H1 (cell line): ENCODE data around the gene PTCD3. TPM values are rescaled to one million over a fixed set of nuclear protein-coding genes. Genes with fewer than 3 reads are reported as not detected.

Experiments
- CTCF ChIA-PET: fragments of 300-600 bp; sonication (Branson Sonifier 250); formaldehyde crosslinking; loops from one replicate; lab custom pipeline; 2021; ENCODE audit not compliant: partially characterized antibody; lab: Charles Lee
- POLR2A ChIA-PET: fragments of 300-600 bp; sonication (Branson Sonifier 250); formaldehyde crosslinking; loops from one replicate; lab custom pipeline; 2021; ENCODE audit warnings: inconsistent platforms; ENCODE audit not compliant: partially characterized antibody; lab: Charles Lee
- DNase-seq, 2 experiments: peaks; one replicate each; pipeline versions ENCODE4 v3.0.0 to v3.0.0-alpha.2; 2010 to 2022; ENCODE audit warnings: low spot score in 2 of 2, low read depth in 1 of 2, mixed read lengths in 1 of 2
- FAIRE-seq: peaks from 2 replicates; lab custom pipeline; 2011; peaks lifted over from hg19 to GRCh38; lab: Jason Lieb, UNC
- H2AFZ ChIP-seq: 2 replicates; pipeline ENCODE4 v1.8.1; 2012; ENCODE audit warnings: low read length, inconsistent platforms
- H2AK5ac ChIP-seq: 2 replicates; pipeline ENCODE4 v1.6.1; 2013; ENCODE audit warnings: low read depth, low read length
- H2BK120ac ChIP-seq: replicated peaks from 2 replicates; pipeline ENCODE3; 2013; ENCODE audit warnings: low read depth, low read length, inconsistent platforms
- H2BK12ac ChIP-seq: 2 replicates; pipeline ENCODE4 v1.6.1; 2013; ENCODE audit warnings: low read depth, low read length
- H2BK15ac ChIP-seq: 2 replicates; pipeline ENCODE4 v1.6.1; 2013; ENCODE audit warnings: low read length
- H2BK20ac ChIP-seq: 2 replicates; pipeline ENCODE4 v1.6.1; 2013; ENCODE audit warnings: low read length
- H2BK5ac ChIP-seq: 2 replicates; pipeline ENCODE4 v1.6.1; 2013; ENCODE audit warnings: low read depth, low read length
- H3K14ac ChIP-seq: 2 replicates; pipeline ENCODE4 v1.6.1; 2013; ENCODE audit warnings: inconsistent platforms; ENCODE audit not compliant: insufficient read length
- H3K18ac ChIP-seq: 2 replicates; pipeline ENCODE4 v1.6.1; 2013; ENCODE audit warnings: low read length; ENCODE audit errors: extremely low read depth
- H3K23ac ChIP-seq: 2 replicates; pipeline ENCODE4 v1.6.1; 2013; ENCODE audit warnings: inconsistent platforms; ENCODE audit not compliant: insufficient read length
- H3K23me2 ChIP-seq: 2 replicates; pipeline ENCODE4 v1.6.1; 2013; ENCODE audit warnings: low read depth, low read length
- H3K27ac ChIP-seq: 2 replicates; pipeline ENCODE4 v1.6.1; 2011; ENCODE audit warnings: low read depth, low read length, inconsistent platforms
- H3K27me3 ChIP-seq, 4 experiments: replicated peaks in 1 of 4; 1 replicate in 1 of 4; 2 replicates in 3 of 4; pipeline versions ENCODE4 v1.6.1 to v1.8.1; 2011 to 2013; ENCODE audit warnings: low read length in 3 of 4, mild to moderate bottlenecking in 3 of 4, inconsistent platforms in 2 of 4, mixed read lengths in 2 of 4, moderate library complexity in 1 of 4; ENCODE audit not compliant: control insufficient read depth in 3 of 4, insufficient read depth in 3 of 4; ENCODE audit errors: extremely low read depth in 1 of 4
- H3K36me3 ChIP-seq, 4 experiments: 2 replicates each; pipeline versions ENCODE4 v1.6.1 to v1.8.1; 2011 to 2013; ENCODE audit warnings: mild to moderate bottlenecking in 4 of 4, low read length in 3 of 4, moderate library complexity in 2 of 4, control low read depth in 1 of 4, inconsistent platforms in 1 of 4; ENCODE audit not compliant: insufficient read depth in 4 of 4, control insufficient read depth in 2 of 4
- H3K4ac ChIP-seq: replicated peaks from 2 replicates; pipeline ENCODE3; 2013; ENCODE audit warnings: low read length, low read depth, mixed read lengths, inconsistent platforms; ENCODE audit not compliant: insufficient read length
- H3K4me1 ChIP-seq, 4 experiments: replicated peaks in 1 of 4; 1 replicate in 1 of 4; 2 replicates in 3 of 4; pipeline versions ENCODE4 v1.6.1 to v1.8.1; 2011 to 2013; ENCODE audit warnings: low read length in 3 of 4, inconsistent platforms in 2 of 4, mixed read lengths in 1 of 4; ENCODE audit not compliant: insufficient read depth in 4 of 4, control insufficient read depth in 3 of 4
- H3K4me2 ChIP-seq, 2 experiments: 2 replicates each; pipeline versions ENCODE4 v1.6.1 to v1.8.1; 2011 to 2013; ENCODE audit warnings: low read depth in 2 of 2, low read length in 2 of 2, control low read depth in 1 of 2, inconsistent platforms in 1 of 2, mild to moderate bottlenecking in 1 of 2; ENCODE audit not compliant: insufficient read depth in 1 of 2
- H3K4me3 ChIP-seq, 4 experiments: fragments of 200-600, 300-600 bp in 1 of 4; sonication (generic), shearing (Covaris generic), sonication (Bioruptor Twin) in 1 of 4; 2 replicates each; pipeline versions ENCODE4 v1.5.1 to v1.8.1; 2011 to 2016; ENCODE audit warnings: low read length in 4 of 4, low read depth in 3 of 4, control low read depth in 2 of 4, inconsistent platforms in 2 of 4, mild to moderate bottlenecking in 2 of 4, mixed read lengths in 1 of 4, moderate library complexity in 1 of 4; ENCODE audit not compliant: insufficient read depth in 2 of 4; ENCODE audit errors: extremely low read depth in 1 of 4
- H3K56ac ChIP-seq: replicated peaks from 2 replicates; pipeline ENCODE3; 2013; ENCODE audit warnings: low read depth, mild to moderate bottlenecking, mixed read lengths, low read length, inconsistent platforms; ENCODE audit not compliant: insufficient read length
- H3K79me1 ChIP-seq: 2 replicates; pipeline ENCODE4 v1.6.1; 2013; ENCODE audit warnings: low read depth, low read length, control low read depth
- H3K79me2 ChIP-seq, 2 experiments: 2 replicates each; pipeline versions ENCODE4 v1.6.1 to v1.8.1; 2012 to 2013; ENCODE audit warnings: low read length in 2 of 2, mild to moderate bottlenecking in 2 of 2, inconsistent platforms in 1 of 2; ENCODE audit not compliant: insufficient read depth in 2 of 2, control insufficient read depth in 1 of 2
- H3K9ac ChIP-seq, 4 experiments: replicated peaks in 1 of 4; 1 replicate in 1 of 4; 2 replicates in 3 of 4; pipeline versions ENCODE4 v1.6.1 to v1.8.1; 2011 to 2013; ENCODE audit warnings: low read depth in 3 of 4, low read length in 3 of 4, control low read depth in 2 of 4, mild to moderate bottlenecking in 2 of 4, moderate library complexity in 2 of 4, inconsistent platforms in 1 of 4; ENCODE audit errors: extremely low read depth in 1 of 4
- H3K9me3 ChIP-seq, 2 experiments: 2 replicates each; pipeline versions ENCODE4 v1.6.1 to v1.8.1; 2012 to 2013; ENCODE audit warnings: mild to moderate bottlenecking in 2 of 2, moderate library complexity in 2 of 2, control low read depth in 1 of 2, inconsistent platforms in 1 of 2, low read depth in 1 of 2, low read length in 1 of 2, mixed read lengths in 1 of 2; ENCODE audit not compliant: insufficient read depth in 2 of 2
- H4K20me1 ChIP-seq, 2 experiments: replicated peaks in 1 of 2; 2 replicates each; pipeline versions ENCODE3 to v1.8.1; 2011 to 2013; ENCODE audit warnings: inconsistent platforms in 2 of 2, low read length in 2 of 2, mild to moderate bottlenecking in 1 of 2; ENCODE audit not compliant: insufficient read depth in 2 of 2, control insufficient read depth in 1 of 2
- H4K5ac ChIP-seq: 2 replicates; pipeline ENCODE4 v1.6.1; 2013; ENCODE audit warnings: low read length, low read depth, mixed read lengths, inconsistent platforms; ENCODE audit not compliant: insufficient read length
- H4K8ac ChIP-seq: 2 replicates; pipeline ENCODE4 v1.8.0; 2013; ENCODE audit warnings: mild to moderate bottlenecking, moderate library complexity, low read length, inconsistent platforms; ENCODE audit not compliant: insufficient read depth; ENCODE audit errors: extremely low read depth
- H4K91ac ChIP-seq: replicated peaks from 2 replicates; pipeline ENCODE3; 2013; ENCODE audit warnings: low read length, mixed read lengths, inconsistent platforms; ENCODE audit not compliant: insufficient read length
- CEBPB ChIP-seq: IDR thresholded peaks from 2 replicates; pipeline ENCODE4 v1.6.1; 2012; ENCODE audit warnings: low read depth, low read length
- CHD2 ChIP-seq: IDR thresholded peaks from 2 replicates; pipeline ENCODE4 v1.6.1; 2012; ENCODE audit warnings: low read length, improper control_type of control experiment
- GABPA ChIP-seq: IDR thresholded peaks from 2 replicates; pipeline ENCODE4 v1.6.1; 2011; ENCODE audit warnings: mild to moderate bottlenecking, low read length, moderate library complexity, borderline replicate concordance; ENCODE audit not compliant: insufficient read depth
- HDAC6 ChIP-seq: IDR thresholded peaks from one replicate; pipeline ENCODE4 v1.7.1; 2012; ENCODE audit warnings: low read depth, mild to moderate bottlenecking, inconsistent platforms, low read length, moderate library complexity
- JUN ChIP-seq: IDR thresholded peaks from 2 replicates; pipeline ENCODE4 v1.6.1; 2011; ENCODE audit warnings: low read depth, mild to moderate bottlenecking, improper control_type of control experiment, low read length
- JUND ChIP-seq: IDR thresholded peaks from 2 replicates; pipeline ENCODE4 v1.6.1; 2011; ENCODE audit warnings: mild to moderate bottlenecking, improper control_type of control experiment, low read length
- POU5F1 ChIP-seq: IDR thresholded peaks from 2 replicates; pipeline ENCODE4 v1.6.1; 2011; ENCODE audit warnings: low read depth, mild to moderate bottlenecking, low read length, moderate library complexity
- SP4 ChIP-seq: IDR thresholded peaks from 2 replicates; pipeline ENCODE4 v1.6.1; 2012; ENCODE audit warnings: low read length, inconsistent platforms
- TAF7 ChIP-seq: optimal IDR thresholded peaks from 2 replicates; pipeline ENCODE3; 2011; ENCODE audit warnings: low read depth, mild to moderate bottlenecking, inconsistent platforms, low read length, moderate library complexity, borderline replicate concordance
- WGBS, 2 experiments: shearing (Covaris generic) in 1 of 2; methylation state at CpG; one replicate each; pipeline versions ENCODE4 v1.1.6 to v1.1.7; 2013 to 2015; ENCODE audit warnings: low lambda C conversion rate in 2 of 2, mixed read lengths in 2 of 2, inconsistent platforms in 1 of 2, low coverage in 1 of 2, missing lambda C conversion rate in 1 of 2; ENCODE audit not compliant: insufficient replicate concordance in 2 of 2, insufficient coverage in 1 of 2, insufficient read length in 1 of 2; ENCODE audit errors: extremely low coverage in 1 of 2, missing lambda C conversion rate in 1 of 2; 5-methylcytosine and 5-hydroxymethylcytosine counted together
- polyA plus RNA-seq, 7 experiments: library from polyadenylated mRNA; depleted of rRNA in 3 of 7; stranded (reverse) in 5 of 7; unstranded in 2 of 7; fragments of >200 nt in 5 of 7; fragments of 200-250 nt in 2 of 7; gene quantifications; 1 replicate in 5 of 7; 2 replicates in 1 of 7; 4 replicates in 1 of 7; pipeline versions ENCODE4 v1.2.1 to v1.2.3, GENCODE V29; 2011 to 2013; ENCODE audit warnings: missing spikeins in 2 of 7, mixed read lengths in 2 of 7
- total RNA-seq: library from RNA; stranded (reverse); fragmentation: NEBNext Ultra II Directional; extraction: Animal tissue kit (Norgen Biotek cat#: 25700); gene quantifications from 2 replicates; pipeline ENCODE4 v1.2.1, GENCODE V29; 2021

The PTCD3 gene
- total and polyA plus RNA-seq, 2 of the 8 experiments (the other 6 are each of a cell fraction or from before 2014, with no cell fraction given), result 64.3 to 192 TPM

DNA sequence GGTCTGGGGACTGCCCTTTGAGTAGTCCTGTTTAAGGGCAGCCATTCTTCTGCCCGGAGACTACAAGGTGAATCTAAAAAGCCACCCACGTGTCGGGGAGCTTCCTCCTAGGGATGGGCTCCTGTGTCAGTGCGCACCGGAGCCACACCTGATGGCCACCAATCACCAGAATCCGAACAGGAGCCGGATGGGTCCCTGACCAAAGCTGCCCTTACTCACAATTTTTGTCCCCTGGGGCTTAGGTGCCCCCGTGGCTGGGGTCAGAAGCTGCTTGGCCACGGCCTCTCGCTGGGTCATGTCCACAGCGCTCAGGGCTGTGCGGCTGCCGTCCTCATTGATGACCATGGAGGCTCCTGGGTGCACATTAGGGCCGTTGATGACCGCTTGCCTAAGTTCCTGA lies 31.2 kb upstream of the PTCD3 start:
- no peaks in the 10 kb centered on the region for H3K23me2 ChIP-seq
- WGBS, 2 experiments, result 94% methylated on average over 15 of the region's 15 CpGs; no CpG with 5 or more reads in 1 of the 2 experiments
- TF ChIP-seq JUN (no peak), SP4 (no peak), TAF7 (no peak), HDAC6 (no peak), CEBPB (no peak), GABPA (no peak), JUND (no peak), CHD2 (no peak), POU5F1 (no peak)

More for the DNA sequence above, 31.2 kb upstream of the PTCD3 start:
- FAIRE-seq (no peak), DNase-seq (no peak)
- Histone ChIP-seq H3K9me3 (no peaks in the 10 kb centered on the region), H4K5ac (no peak overlapping the region), H3K4me3 (no peak overlapping the region), H4K8ac (no peak overlapping the region), H3K4me1 (no peaks in the 10 kb centered on the region), H4K91ac (no peak overlapping the region), H2BK5ac (no peak overlapping the region), H2AFZ (no peak overlapping the region), H2AK5ac (no peak overlapping the region), H3K79me2 (no peaks in the 10 kb centered on the region), H3K27ac (no peak overlapping the region), H2BK20ac (no peak overlapping the region), H3K56ac (no peak overlapping the region), H3K9ac (no peak overlapping the region), H3K79me1 (no peaks in the 10 kb centered on the region), H3K14ac (no peak overlapping the region), H2BK15ac (no peak overlapping the region), H2BK120ac (no peak overlapping the region), H2BK12ac (no peak overlapping the region), H3K4ac (no peak overlapping the region), H4K20me1 (peaks cover 0 to 10% of the 10 kb centered on the region in 2 experiments), H3K4me2 (no peak overlapping the region), H3K23ac (no peak overlapping the region), H3K27me3 (no peaks in the 10 kb centered on the region), H3K36me3 (peaks cover 15 to 79% (median 70%) of the 10 kb centered on the region in 4 experiments), H3K18ac (no peak overlapping the region)
- ChIA-PET CTCF (interaction anchor here (0.6 kb wide), 1 partner anchor 758 kb away, joined by 3 read pairs; no protein-coding TSS in a partner anchor), POLR2A (interaction anchor here (1.4 kb wide), 1 partner anchor 11 kb away, joined by 3 read pairs; no protein-coding TSS in a partner anchor)
